HG02981 (cell line): Measurements from ENCODE around the gene TNFAIP8L1.

Source experiments
- ATAC-seq: cut with Tn5 transposase; IDR thresholded peaks from one replicate; pipeline ENCODE4 v1.9.1; 2021; ENCODE audit warnings: mild to moderate bottlenecking, moderate library complexity; ENCODE audit not compliant: unreplicated experiment

The TNFAIP8L1 gene

DNA sequence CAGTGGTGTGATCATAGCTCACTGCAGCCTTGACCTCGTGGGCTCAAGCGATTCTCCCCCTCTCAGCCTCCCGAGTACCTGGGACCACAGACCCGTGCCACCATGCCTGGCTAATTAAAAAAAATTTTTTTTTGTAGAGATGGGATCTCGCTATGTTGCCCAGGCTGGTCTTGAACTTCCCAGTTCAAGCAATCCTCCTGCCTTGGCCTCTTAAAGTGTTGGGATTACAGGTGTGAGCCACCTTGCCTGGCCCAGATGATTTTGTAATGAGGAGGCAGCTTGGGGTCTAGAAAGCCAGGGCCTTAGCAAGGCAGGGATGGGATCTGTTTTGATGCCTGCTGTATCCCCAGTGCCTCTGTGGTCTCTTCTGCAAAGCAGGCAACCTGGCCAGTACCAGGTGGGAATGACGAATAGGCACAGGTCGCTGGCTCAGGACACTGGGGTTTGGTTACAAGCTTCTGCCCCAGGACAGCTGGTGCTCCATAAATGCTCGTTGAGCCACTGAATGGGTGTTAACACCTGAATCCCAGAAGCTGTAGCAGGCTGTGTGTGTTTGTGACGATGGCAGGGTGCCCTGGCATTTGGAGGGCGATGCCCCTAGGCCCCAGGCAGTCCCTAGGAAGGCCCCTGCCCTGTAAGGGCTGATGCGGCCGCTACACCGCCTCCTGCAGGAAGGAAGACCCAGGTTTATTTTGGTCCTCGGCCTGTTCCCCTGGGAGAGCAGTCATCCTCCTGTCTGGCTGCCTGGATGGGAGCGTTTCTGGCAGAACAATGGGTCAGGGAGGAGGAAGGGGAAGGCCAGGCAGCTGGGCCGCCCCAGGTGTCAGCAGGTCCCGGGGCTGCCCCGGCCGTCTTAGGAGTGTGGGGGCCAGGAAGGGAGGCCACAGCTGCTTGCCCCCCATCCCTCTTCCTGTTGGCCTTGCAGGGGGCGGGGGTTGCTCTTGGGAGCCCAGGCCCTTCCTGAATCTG, 8.6 kb downstream of the TNFAIP8L1 start:
- no peak for ATAC-seq

DNA sequence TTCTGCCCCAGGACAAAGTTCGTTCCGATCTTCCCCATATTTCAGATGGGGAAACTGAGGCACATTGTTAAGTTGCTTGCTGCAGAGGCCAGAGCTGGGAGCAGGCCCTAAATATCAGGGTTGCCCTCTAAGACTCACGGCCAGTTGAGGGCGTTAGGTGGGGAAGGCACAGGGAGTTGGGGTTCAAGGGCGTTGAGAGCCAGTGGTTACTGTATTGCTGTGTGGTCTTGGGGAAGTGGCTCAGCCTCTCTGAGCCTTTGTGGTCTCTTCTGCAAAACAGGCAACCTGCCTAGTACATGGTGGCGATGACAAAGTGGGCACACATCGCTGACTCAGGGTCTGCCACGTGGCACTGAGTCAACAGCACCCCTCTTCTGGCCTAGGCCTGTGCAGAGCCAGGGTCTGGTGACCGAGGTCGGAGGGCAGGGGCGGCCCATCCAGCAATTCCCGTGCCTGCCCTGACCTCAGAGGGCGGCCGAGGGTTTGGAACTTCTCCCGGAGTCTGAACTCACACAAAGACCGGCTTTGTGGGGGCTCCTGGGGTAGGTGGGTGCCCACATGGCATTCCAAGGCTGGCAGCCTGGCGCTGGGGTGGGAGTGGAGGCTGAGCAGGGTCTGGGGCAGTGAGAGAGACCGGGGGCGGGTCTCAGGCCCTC, 10.2 kb downstream of the TNFAIP8L1 start:
- no peak for ATAC-seq

DNA sequence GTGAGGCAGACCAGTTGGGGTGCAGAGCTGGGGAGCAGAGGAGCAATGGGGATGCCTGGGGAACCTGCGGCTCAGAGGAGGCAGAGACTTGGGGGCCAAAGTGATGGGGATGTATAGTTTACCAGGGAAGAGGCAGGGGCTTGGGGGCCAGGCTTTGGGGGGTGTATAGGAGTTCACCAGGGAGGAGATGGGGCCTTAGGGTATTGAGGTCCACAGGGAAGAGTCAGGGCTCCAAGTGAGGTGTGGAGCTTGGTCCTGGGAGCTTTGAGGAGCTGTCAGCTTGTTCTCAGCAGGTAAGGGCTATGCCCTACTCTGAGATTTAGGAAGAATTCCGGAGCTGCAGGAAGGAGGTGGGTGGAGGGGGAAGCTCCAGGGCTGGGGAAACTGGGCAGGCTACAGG, 10.8 kb downstream of the TNFAIP8L1 start:
- no peak for ATAC-seq

DNA sequence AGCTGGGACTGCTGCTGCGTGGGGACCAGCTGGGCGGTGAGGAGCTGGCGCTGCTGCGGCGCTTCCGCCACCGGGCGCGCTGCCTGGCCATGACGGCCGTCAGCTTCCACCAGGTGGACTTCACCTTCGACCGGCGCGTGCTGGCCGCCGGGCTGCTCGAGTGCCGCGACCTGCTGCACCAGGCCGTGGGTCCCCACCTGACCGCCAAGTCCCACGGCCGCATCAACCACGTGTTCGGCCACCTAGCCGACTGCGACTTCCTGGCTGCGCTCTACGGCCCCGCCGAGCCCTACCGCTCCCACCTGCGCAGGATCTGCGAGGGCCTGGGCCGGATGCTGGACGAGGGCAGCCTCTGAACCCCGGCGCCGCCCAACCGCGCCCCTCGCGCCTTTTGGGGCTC, 12.8 kb downstream of the TNFAIP8L1 start:
- ATAC-seq, result no peak

DNA sequence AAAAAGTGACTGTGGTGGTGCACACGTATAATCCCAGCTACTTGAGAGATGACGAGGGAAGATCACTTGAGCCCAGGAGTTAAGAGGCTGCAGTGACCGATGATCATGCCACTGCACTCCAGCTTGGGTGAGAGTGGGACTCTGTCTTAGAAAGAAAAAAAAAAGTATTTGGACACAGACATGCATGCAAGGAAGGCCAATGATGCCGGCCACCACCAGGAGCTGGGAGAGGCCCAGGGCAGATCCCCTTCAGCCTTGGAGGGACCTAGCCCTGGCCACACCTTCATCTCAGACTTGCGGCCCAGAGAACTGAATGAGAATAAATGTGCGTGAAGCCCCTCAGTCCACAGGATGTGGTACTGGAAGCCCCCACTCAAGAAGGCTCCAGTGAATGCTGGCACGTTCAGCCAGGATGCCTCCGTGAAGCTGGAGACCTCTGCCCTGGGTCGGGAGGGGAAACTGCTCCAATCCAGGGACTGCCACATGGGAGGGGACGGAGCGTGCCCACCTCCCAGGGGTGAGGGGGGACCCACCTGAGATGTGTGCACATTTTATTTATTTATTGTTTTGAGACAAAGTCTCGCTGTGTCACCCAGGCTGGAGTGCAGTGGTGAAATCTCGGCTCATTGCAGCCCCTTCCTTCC, 14.6 kb downstream of the TNFAIP8L1 start:
- ATAC-seq, result no peak

DNA sequence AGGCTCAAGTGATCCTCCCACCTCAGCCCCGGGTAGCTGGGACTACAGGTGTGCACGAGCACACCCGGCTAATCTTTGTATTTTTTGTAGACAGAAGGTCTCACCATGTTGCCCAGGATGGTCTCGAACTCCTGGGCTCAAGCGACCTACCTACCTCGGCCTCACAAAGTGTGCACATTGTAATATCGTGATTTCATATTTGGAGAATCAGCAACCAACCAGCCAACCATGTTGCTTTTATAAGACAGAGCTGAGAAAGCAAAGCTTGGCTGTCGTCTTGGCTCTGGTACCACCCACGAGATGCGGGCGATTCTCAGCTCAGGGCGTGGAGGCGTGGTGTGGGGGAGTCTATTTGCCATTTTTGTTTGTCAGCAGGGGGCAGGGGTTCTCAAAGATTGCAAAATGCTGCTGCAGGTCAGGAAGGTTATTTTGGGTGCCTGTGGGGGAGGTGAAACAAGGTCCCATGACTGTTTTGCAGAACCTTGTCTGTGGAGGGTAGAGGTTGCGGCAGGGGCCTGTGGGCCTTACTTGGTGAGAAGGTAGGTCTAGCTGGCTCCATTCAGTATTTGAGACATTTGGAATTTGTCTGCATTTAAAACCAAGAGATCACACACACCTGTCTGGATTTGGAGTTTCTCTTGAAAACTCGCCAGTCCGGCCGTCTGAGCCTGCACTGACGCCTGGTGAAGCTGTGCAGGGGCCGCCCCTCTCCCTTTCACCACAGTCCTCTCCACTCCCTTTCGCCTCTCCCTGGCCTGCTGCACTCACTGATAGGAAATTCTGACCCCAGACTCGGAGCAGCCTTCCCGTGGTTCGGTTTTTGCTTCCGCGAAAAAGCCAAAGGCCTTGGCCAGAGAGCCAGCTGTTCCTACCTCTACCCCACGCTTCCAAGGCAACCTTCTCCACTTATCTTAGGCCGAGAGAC, 15.4 kb downstream of the TNFAIP8L1 start:
- no peak for ATAC-seq

DNA sequence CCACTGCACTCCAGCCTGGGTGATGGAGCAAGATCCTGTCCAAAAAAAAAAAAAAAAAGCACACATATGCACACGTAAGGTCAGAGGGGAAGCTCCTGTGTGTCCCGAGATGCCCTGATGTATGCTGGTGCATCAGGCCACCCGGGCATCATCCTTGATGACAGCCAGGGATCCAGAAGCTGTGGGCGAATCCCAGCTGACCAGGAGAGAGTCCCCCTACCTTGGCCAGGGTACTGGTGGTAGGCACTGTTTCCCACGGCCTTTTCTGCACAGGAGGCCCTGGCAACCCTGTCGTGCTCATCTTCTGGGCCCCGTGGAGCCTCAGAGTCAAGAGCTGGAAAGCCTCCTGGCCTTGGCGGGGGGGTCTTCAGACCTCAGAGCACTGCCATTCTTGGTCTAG, 16.8 kb downstream of the TNFAIP8L1 start:
- ATAC-seq, result no peak

DNA sequence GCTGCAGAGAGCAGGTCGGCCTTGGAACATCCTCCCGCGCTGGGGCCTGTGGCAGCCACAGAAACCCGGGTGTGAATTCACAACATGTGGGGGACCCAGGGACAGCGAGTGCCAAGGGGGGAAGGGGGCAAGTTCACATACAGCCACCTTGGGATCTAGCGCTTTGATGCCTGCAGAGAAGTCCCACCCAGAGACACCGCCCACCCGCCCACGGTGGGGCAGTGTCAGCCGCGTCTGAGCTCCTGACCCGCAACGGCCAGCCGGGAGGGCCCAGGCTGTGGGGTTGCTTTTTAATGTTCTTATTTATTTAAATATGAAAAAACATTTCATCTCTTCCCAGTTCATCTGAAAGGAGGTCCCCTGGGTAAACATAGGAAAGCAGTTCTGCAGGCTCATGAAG, 17.9 kb downstream of the TNFAIP8L1 start:
- no peak for ATAC-seq

DNA sequence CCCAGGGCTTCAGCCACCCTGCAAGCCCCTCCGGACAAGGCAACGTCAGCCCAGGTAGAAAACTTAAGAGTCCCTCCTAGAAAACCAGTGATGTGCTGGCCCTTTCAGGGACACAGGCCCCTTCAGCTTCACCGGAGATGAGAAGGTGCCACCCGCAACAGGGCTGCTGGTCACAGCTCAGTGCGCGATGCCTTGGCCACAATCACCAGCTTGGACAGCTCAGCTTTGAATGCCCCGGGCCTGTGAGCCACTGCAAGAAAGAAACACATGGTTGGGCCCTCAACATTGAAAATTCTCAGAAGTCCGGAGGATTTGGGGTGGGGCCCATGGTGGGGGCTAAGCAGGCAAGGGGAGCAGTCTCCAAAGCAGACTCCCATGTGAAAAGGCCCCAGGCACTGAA, 18.5 kb downstream of the TNFAIP8L1 start:
- ATAC-seq, result no peak

DNA sequence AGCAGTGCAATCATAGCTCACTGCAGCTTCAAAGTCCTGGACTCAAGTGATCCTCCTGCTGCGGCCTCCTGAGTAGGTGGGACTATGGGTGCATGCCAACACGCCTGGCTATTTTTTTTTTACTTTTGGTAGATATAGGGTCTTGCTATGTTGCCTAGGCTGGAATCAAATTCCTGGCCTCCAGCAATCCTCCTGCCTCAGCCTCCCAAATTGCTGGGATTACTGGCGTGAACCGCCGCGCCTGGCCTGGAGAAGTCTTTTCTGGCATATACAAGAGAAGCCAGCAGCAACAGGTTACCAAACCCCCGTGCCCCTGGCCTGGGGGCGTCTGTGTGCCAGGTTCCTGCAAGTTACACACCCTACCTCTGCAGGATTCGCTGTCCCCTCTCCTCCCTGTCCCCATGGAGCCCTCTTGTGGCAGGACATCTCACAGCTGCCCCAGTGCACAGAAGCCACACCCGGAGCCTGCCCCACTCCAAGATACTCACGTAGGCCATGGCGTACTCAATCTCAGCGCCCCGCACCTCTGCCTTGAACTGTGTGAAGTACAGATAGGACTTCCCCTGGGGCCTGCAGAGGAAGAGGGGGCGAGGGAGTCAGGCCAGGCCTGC, 21.0 kb downstream of the TNFAIP8L1 start:
- no peak for ATAC-seq

DNA sequence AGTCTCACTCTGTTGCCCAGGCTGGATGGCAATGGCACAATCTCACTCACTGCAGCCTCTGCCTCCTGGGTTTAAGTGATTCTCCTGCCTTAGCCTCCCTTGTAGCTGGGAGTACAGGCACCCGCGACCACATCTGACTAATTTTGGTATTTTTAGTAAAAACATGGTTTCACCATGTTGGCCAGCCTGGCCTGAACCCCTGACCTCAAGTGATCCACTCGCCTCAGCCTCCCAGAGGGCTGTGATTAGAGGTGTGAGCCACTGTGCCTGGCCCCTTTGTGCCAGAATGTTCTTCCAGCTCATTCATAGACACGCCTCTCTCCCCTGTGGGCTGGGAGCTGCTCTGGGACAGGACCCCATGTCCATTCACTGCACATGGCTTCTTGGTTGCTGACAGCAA, 21.7 kb downstream of the TNFAIP8L1 start:
- no peak for ATAC-seq

DNA sequence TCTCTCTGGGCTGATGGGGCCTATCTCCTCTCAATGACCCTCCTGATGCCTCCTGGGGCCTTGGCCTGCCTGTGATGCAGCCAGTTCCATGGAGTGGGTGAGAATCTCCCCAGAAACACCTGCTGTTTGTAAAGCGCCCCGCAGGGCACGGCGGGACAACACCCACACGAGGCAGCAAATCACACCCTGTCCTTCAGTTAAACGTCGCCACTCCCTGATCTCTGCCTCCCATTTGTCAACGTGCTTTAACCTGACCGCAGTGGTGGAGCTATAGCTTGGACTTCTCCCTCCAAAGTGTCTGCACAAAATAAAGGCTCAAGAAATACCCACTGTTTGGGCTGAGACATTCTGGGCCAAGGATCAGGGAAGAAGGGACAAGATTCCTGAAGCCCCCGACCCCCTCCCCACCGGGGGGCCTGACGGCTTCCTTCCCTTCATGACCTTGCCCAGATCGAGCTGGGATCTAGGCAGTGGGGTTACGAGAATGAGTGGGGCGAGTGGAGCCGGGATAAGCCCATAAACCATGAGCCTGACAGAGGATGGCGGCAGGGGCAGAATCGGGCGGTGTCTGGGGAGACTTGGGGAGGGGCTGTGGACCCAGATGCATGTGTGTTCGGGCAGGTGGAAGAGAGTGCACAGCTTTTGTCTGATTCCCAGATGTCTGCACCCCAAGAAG, 22.8 kb downstream of the TNFAIP8L1 start:
- no peak for ATAC-seq

DNA sequence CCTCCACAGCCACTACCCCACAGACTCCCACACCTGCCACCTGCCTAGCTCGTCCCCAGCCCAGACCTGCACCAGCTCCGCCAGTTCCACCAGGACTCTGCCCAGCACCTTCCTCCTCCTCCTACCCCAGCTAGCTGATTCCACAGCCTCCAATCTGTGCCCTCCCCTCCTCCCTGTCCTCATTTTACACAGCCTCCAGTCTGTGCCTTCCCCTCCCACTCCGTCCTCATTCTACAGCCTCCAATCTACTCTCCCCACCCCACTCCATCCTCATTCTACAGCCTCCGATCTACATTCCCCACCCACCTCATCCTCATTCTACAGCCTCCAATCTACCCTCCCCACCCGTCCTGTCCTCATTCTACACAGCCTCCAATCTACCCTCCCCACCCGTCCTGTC, 23.5 kb downstream of the TNFAIP8L1 start:
- no peak for ATAC-seq

DNA sequence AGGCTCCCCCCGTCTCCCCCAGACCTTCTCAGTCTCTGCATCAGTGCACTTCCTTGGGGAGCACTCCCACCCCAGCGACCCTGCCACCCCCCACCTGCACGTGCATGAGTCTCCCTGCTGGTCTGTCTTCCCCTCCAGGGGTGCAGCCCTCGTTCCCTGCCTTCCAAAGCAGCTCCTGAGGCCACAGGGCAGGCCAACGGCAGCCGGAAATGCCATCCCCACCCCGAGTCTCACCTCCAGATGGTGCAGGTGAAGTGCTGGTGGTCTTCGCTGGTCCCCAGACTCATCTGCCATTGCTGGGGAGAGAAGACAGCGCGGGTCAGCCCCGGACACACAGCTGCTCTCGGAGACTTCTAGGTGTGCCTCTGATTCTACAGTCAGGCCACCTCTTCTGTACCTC, 25.3 kb downstream of the TNFAIP8L1 start:
- ATAC-seq, result no peak

DNA sequence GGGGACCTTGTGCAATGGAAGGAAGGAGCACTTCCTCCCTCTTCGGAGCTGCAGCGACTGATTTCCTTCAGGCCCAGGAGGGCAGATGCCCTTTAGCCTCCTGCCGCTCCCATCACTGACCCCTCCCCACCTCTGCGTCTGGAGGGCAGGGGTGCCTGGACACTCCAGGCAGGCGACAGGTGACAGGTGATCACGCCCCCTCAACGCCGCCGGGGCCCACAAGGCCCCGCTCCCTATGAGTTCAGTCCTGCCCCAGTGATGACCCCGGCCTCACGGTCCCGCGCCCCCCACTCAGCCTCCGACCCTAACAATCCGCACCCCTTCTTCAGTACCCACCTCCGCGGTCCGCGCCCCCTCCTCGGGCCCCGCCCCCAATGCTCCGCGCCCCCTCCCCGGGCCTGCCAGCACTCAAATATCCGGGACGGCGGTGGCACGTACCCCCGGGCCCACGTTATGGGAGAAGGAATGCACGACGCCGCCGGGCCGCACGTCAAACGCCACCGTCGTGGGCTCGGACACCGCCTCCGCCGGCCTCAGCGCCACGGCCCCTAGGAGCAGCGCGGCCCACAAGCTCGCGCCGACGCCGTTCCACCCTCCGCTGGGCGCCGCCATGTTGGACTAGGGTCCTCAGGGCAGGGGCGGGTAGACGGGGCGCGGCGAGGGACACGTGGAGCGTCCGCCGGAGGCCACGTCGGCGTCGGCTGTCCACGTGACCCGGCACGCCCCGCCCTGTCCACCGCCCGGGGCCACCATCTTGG, 30.6 kb downstream of the TNFAIP8L1 start, which contains the start of gene MYDGF:
Gene MYDGF (minus strand): TSS at position 620 of the 758 bp plus-strand sequence. CDS start 8 bp downstream, at position 612.
- peak; percentile 78 for ATAC-seq

DNA sequence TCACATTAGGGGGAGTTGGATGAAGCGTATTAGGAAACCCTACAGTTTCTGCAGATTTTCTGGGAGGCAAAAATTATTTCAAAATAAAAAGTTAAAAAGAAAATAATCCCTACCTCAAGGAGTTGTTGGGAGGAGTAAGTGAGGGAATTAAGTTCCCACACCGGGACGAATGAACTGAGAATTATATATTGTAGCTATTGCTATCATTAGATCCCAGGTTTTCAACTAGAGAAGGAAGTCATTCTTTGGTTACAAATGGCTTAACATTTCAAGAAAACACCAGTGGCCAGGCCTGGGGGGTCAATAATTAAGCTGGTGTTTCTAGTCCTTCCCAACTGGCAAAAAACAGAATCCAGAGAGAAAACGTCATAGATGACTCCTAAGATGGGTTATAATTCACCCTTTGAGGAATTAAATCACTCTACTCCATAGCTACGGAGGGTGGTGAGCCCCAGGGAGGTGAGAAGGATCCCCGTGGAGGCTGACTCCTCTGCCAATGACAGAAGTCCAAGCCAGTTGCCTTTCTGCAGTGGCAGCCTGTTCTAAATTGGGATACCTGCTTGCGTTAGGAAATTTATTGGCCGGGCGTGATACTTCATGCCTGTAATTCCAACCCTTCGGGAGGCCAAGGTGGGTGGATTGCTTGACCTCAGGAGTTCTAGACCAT, 32.0 kb downstream of the TNFAIP8L1 start:
- no peak for ATAC-seq

DNA sequence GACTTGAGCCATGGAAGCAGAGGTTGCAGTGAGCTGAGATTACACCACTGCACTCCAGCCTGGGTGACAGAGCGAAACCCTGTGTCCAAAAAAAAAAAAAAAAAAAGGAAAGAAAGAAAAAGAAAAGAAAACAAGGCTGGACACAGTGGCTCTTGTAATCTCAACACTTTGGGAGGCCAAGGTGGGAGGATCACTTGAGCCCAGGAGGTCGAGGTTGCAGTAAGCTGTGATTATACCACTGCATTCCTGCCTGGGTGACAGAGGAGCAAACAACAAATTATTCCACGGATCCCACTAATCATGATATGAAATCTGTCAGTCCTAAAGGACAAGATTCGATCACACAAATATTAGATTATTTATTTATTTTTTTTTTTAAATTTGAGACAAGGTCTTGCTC, 33.9 kb downstream of the TNFAIP8L1 start:
- ATAC-seq, result no peak

DNA sequence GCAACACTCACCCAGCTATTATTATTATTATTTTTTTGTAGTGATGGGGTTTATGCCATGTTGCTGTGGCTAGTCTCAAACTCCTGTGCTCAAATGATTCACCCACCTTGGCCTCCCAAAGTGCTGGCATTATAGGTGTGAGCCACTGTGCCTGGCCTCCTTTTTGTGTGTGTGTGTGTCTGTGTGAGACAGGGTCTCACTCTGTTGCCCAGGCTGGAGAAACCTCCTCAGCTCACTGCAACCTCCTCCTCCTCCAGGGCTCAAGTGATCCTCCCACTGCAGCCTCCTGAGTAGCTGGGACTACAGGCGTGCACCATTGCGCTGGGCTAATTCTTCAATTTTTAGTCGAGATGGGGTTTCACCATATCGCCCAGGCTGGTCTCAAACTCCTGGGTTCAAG, 34.4 kb downstream of the TNFAIP8L1 start:
- ATAC-seq, result no peak
